ENCODE results near the gene GATA6.

DNA sequence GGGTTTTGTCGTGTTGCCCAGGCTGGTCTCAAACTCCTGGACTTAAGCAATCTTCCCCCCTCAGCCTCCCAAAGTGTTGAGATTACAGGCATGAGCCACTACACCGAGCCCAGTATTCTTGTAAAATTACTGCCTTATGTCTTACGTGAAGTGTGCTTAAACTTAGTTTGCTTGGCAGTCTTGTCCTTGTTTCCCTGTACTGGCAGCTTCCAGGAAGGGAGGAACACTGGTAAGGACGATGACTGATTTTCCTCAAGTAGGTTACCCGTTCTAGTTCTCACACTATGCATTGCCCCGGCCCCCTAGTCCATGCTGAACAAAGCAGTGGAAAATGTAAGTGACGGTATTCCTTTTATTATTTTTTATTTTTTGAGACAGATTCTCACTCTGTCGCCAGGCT lies 19.7 kb upstream of the GATA6 start:
- no peak for TF ChIP-seq CTCF (IDR thresholded peaks at IDR 0.05)
- no peak for TF ChIP-seq EP300 (IDR thresholded peaks at IDR 0.05)
- TF ChIP-seq POLR2A (IDR thresholded peaks at IDR 0.05): no peak

Data from ovary (tissue), 3 donors.